ENCODE measurements around the gene PPP1R18.
"Not testable (repeated sequence)": the region's sequence is repeated elsewhere in the genome, so short reads cannot be mapped to it uniquely, and the experiment has no call there.

The PPP1R18 gene

DNA sequence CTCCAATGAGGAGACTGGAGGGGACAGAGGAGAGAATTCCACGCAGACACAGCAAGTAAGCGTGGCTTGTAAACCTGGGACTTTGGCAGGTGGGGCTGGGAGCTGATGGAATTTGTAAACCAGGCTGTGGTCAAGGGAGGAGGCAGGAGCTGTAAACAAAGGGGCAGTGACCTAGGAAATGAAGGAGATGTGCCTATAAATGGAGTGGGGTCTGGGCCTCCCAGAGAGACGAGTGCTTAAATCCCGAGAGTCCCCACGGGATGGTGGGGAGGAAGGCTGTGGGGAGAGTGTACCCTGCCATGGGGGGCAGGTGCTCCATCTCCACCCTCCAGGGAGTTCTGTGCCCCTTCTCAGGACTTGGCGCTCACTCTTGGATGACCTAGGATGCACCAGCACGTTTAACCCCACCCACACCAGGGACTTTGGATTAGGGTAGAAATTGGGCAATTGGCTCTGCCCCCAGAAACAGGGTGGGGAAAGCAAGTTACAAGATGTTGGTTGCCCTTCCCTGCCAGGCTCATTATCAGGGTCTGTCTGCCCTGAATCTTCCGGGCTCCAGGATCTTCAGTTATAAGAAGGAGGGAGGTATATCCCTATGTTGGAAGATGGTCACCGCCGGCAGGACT lies 9.7 kb downstream of the PPP1R18 start:
- DNase-seq: no peak
- in situ Hi-C loops (cut with HindIII; ENCODE audit: low pct_ligation_motif_present, low pct_unique_long_range_greater_than_20kb, low sequenced_read_pairs): no loop called here

DNA sequence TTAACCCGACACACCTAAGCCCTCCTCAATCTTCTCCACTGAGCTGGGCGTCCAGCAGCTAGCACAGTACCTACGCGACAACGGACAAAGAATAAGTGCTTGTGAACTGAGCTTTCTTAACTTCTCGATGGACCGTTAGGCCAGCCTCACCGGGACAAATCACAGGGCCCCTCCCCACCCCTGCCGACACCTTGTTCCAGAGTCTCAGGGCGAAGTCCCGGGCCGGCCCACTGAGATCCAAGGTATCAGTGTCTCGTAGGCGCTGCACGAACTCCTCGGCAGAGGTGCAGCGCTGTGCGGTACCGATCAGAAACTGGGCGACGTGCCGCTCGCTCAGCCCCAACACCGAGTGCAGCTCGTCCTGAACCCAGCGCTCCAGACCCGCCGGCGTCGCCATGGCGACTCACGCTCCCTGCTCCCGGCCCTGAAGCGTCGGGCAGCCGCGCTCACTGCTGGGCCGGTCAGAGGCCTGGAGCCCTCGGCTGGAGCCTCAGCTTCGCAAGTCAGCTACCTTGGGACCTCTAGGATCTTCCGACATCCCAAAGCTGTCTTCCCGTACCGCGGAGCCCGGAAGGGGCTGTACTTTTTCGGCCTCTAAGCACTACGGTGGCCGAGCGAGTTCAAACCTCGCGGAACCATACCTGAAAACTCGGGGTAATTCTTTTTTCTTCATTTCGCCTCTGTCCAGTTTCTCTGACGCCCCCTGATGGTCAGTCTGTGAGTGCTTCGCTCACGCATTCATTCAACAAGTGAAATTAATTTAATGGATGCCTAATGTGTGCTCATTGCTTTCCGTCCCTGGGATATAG lies 13.8 kb downstream of the PPP1R18 start, which contains the start of gene DHX16:
DHX16 (minus strand) TSS at position 562 of the 809 bp plus-strand sequence; CDS start at position 397, 165 bp downstream.
- in situ Hi-C loops (cut with HindIII; ENCODE audit: low pct_ligation_motif_present, low pct_unique_long_range_greater_than_20kb, low sequenced_read_pairs): no loop called here

GRCh38 chr6:30670760-30671527 lies 15.5 kb downstream of the PPP1R18 start:
- no peak for DNase-seq
- in situ Hi-C loops (cut with HindIII; ENCODE audit: low pct_ligation_motif_present, low pct_unique_long_range_greater_than_20kb, low sequenced_read_pairs): no loop called here

More for the DNA sequence above, 13.8 kb downstream of the PPP1R18 start, which contains the start of gene DHX16:
- DNase-seq: peak; percentile 95

- in situ Hi-C loops (cut with HindIII; ENCODE audit: low pct_ligation_motif_present, low pct_unique_long_range_greater_than_20kb, low sequenced_read_pairs); DNase-seq: not testable (repeated sequence)
These were observed 20.1 kb downstream of the PPP1R18 start for GRCh38 chr6:30666300-30666699.

DNA sequence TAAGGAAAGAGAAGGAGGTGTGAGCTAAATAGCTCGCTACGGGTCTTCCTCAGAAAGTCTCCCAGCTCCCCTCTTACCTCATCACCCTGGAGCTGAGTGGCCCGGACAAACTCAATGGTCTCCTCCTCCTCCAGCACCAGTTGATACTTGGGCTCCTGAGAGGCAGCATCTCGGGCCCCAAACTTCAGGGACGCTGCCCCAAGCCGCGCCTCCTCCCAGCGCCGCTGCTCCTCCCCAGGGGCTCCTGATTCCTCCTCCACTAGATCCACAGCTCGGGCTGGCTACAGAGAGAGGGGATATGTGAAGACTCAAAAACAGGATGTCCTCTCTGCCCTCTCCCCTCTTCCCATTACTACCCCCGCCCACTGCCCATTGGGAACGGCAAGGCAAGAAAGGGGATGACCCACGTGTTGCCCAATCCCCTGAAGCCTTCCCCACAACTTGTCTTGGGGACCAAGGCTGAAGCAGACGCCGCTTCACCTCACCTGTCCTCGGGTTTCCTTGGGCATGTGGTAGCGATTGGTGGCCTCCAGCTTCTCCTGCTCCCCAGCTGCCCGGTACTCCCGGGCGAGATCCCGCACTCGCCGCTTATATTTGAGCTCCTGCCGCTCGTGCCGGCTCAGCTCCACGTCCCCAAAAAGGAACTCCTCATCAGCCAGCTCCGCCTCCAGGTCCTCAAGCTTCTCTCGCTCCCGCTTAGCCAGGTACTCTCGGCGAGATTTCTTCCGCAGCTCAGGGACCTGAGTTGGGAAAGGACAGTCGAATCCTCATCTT lies 21.3 kb downstream of the PPP1R18 start:
- no peak for DNase-seq
- in situ Hi-C loops (cut with HindIII; ENCODE audit: low pct_ligation_motif_present, low pct_unique_long_range_greater_than_20kb, low sequenced_read_pairs): no loop called here

DNA sequence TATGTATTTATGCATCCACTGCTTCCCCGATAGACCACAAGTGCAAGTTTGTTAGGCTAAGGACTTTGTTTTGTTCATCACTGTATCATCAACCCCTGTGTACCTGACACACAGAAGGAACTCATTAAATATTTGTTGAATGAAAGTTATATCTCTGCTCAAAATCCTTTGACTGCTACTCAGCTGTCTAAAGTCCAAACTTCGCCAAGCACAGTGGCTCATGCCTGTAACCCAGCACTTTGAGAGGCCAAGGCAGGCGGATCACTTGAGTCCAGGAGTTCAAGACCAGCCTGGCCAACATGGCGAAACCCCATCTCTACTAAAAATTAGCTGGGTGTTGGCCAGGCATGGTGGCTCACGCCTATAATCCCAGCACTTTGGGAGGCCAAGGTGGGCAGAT lies 28.5 kb downstream of the PPP1R18 start:
- DNase-seq; in situ Hi-C loops (cut with HindIII; ENCODE audit: low pct_ligation_motif_present, low pct_unique_long_range_greater_than_20kb, low sequenced_read_pairs): not testable (repeated sequence)

- no peak for DNase-seq
- in situ Hi-C loops (cut with HindIII; ENCODE audit: low pct_ligation_motif_present, low pct_unique_long_range_greater_than_20kb, low sequenced_read_pairs): no loop called here
These were observed 29.0 kb downstream of the PPP1R18 start for GRCh38 chr6:30657454-30657853.

DNA sequence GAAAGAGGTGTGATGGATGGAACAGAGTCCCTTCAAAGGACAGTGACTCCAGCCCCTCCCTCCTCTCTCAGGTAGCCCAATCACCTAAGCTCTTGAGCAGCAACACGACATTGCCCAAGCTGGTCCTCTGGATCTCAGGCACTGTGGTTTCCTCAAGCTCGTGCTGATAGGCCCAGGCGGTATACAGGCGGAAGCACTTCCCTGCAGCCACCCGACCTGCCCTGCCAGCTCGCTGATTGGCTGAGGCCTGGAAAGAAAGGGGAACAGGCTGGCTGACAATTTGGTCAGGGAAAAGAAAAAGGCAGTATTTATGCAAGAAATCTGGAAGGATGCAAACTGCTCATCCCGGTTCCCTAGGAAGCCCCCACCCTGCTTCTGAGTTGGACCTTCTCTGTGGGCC lies 29.9 kb downstream of the PPP1R18 start:
- in situ Hi-C loops (cut with HindIII; ENCODE audit: low pct_ligation_motif_present, low pct_unique_long_range_greater_than_20kb, low sequenced_read_pairs): no loop called here
- DNase-seq: no peak

- in situ Hi-C loops (cut with HindIII; ENCODE audit: low pct_ligation_motif_present, low pct_unique_long_range_greater_than_20kb, low sequenced_read_pairs): no loop called here
- DNase-seq: no peak
These were observed 30.7 kb downstream of the PPP1R18 start for GRCh38 chr6:30655743-30656094.

GRCh38 chr6:30654798-30655742 lies 31.4 kb downstream of the PPP1R18 start:
- in situ Hi-C loops (cut with HindIII; ENCODE audit: low pct_ligation_motif_present, low pct_unique_long_range_greater_than_20kb, low sequenced_read_pairs): no loop called here
- no peak for DNase-seq

DNA sequence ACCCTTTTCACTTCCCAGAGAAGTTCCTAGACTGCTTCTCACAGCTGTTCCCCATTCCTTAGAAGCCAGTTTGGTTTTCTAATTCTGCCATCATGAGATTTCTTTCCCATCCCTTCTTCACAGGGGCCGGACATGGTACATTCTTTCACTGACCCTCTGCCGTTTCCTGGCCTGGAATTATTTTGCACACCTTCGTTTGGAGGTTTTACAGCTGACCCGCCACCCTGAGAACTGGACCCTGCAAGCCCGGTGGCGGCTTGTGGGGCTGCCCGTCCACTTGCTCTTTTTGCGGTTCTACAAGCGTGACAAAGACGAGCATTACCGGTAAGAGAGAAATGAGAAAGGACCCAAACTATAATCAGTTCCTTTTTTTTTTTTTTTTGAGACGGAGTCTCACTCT lies 35.3 kb downstream of the PPP1R18 start:
- in situ Hi-C loops (cut with HindIII; ENCODE audit: low pct_ligation_motif_present, low pct_unique_long_range_greater_than_20kb, low sequenced_read_pairs): no loop called here

GRCh38 chr6:30647242-30648116 lies 39.0 kb downstream of the PPP1R18 start:
- in situ Hi-C loops (cut with HindIII; ENCODE audit: low pct_ligation_motif_present, low pct_unique_long_range_greater_than_20kb, low sequenced_read_pairs): no loop called here
- DNase-seq: peak; percentile 57

More for the DNA sequence above, 35.3 kb downstream of the PPP1R18 start:
- no peak for DNase-seq

DNA sequence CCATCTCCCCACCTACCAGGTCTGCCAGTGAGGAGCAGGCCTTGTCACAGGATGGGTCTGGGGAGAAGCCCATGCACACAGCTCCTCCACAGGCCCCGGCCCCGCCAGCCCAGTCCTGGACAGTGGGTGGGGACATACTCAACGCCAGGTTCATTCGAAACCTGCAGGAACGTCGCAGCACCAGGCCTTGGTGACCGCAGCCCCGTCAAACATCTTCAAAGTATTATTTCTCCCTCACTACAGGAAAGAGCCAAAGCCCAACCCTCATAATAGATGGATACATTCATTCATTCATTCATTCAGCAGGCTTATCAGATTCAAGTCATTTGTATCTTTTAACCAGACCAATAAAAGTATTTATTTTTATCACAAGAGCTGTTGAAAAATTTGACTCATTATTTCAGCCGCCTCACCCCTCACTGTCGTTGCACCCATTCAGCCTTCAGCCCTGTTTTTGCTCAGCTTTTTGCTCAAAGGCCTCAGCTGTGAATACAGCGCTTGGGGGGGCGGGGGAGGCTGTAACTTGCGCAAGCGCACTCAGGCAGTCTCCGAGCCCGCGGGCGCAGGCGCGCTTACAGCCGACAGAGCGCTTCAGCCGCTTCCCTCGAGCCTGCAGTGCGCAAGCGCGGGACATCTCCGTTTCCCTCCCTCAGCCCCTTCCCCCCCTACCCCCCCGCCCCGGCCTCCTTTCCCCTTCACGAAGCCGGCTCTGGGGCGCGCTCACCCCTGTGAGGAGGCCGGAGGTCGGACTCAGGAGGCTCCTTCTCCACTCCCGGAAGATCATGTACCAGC lies 39.8 kb downstream of the PPP1R18 start, which contains the start of gene C6orf136:
C6orf136 (plus strand) TSS at position 684 of the 792 bp plus-strand sequence; CDS start at position 783, 99 bp downstream.
- DNase-seq: peak; percentile 88
- in situ Hi-C loops (cut with HindIII; ENCODE audit: low pct_ligation_motif_present, low pct_unique_long_range_greater_than_20kb, low sequenced_read_pairs): no loop called here

DNA sequence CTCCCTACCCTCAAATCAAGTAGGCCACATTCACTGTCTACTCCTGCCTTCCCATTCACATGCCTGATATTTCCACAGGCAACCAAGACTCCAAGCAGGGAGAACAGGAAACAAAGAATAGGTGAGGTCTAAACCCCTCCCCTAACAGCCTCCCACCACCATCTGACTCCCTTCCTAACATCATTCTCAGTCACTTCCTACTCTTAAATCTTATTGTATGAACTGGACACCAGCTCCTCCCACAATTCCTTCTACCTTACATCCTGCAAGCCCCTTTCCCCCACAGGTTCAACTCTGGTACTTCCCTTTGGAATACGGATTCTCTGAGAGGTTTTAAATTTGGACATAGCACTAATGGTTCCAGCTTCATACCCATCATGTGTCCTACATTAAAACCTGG lies 40.5 kb downstream of the PPP1R18 start:
- in situ Hi-C loops (cut with HindIII; ENCODE audit: low pct_ligation_motif_present, low pct_unique_long_range_greater_than_20kb, low sequenced_read_pairs): no loop called here

GRCh38 chr6:30644769-30645168 lies 41.7 kb downstream of the PPP1R18 start:
- DNase-seq: no peak
- in situ Hi-C loops (cut with HindIII; ENCODE audit: low pct_ligation_motif_present, low pct_unique_long_range_greater_than_20kb, low sequenced_read_pairs): no loop called here

More for the DNA sequence above, 40.5 kb downstream of the PPP1R18 start:
- no peak for DNase-seq

GRCh38 chr6:30643656-30644055 lies 42.8 kb downstream of the PPP1R18 start:
- in situ Hi-C loops (cut with HindIII; ENCODE audit: low pct_ligation_motif_present, low pct_unique_long_range_greater_than_20kb, low sequenced_read_pairs): no loop called here
- no peak for DNase-seq
